SK-N-SH treated with all-trans-retinoic acid at 6 μM for 48 hours (cell line): Measurements from ENCODE around the gene TMEM132C.

Experiments used
- ATAC-seq: fragments of 200-7000 bp; cut with Tn5 transposase; 3 replicates; pipeline ENCODE4 v1.9.1; 2020; ENCODE audit warnings: mild to moderate bottlenecking, moderate library complexity
- ARNTL ChIP-seq: fragments of 450-650 bp; formaldehyde crosslinking; IDR thresholded peaks from 2 replicates; pipeline ENCODE4 v1.5.0; 2020; ENCODE audit warnings: low read depth, mild to moderate bottlenecking, moderate library complexity, borderline replicate concordance
- BACH2 ChIP-seq: fragments of 250-450 bp; sonication (Bioruptor Pico); IDR thresholded peaks from 2 replicates; pipeline ENCODE4 v1.9.0; 2021; ENCODE audit warnings: mild to moderate bottlenecking, borderline replicate concordance
- CSDC2 ChIP-seq: fragments of 250-450 bp; sonication (Bioruptor Pico); IDR thresholded peaks from 2 replicates; pipeline ENCODE4 v1.5.0; 2020; ENCODE audit warnings: mild to moderate bottlenecking, moderate library complexity
- ESRRG ChIP-seq: fragments of 250-450 bp; sonication (Bioruptor Pico); IDR thresholded peaks from 2 replicates; pipeline ENCODE4 v1.6.1; 2021; ENCODE audit warnings: mild to moderate bottlenecking
- GLIS3 ChIP-seq: fragments of 250-450 bp; sonication (Bioruptor Pico); IDR thresholded peaks from 2 replicates; pipeline ENCODE4 v1.5.0; 2020; ENCODE audit warnings: mild to moderate bottlenecking, moderate library complexity
- ISL1 ChIP-seq: fragments of 250-450 bp; sonication (Bioruptor Pico); IDR thresholded peaks from 2 replicates; pipeline ENCODE4 v2.1.2; 2022; ENCODE audit warnings: mild to moderate bottlenecking, moderate library complexity
- OSR1 ChIP-seq: fragments of 250-450 bp; sonication (Bioruptor Pico); IDR thresholded peaks from 2 replicates; pipeline ENCODE4 v1.8.0; 2022; ENCODE audit warnings: moderate library complexity, mild to moderate bottlenecking, inconsistent platforms
- RARB ChIP-seq: fragments of 250-450 bp; sonication (Bioruptor Pico); IDR thresholded peaks from 2 replicates; pipeline ENCODE4 v1.8.0; 2021; ENCODE audit warnings: mild to moderate bottlenecking, moderate library complexity
- SNAI2 ChIP-seq: fragments of 250-450 bp; sonication (Bioruptor Pico); IDR thresholded peaks from 2 replicates; pipeline ENCODE4 v1.5.0; 2020; ENCODE audit warnings: mild to moderate bottlenecking, moderate library complexity
- TCF4 ChIP-seq: fragments of 250-450 bp; sonication (Bioruptor Pico); IDR thresholded peaks from 2 replicates; pipeline ENCODE4 v1.8.0; 2021; ENCODE audit warnings: mild to moderate bottlenecking, moderate library complexity, borderline replicate concordance
- TOX ChIP-seq: fragments of 250-450 bp; sonication (Bioruptor Pico); IDR thresholded peaks from 2 replicates; pipeline ENCODE4 v1.8.0; 2021; ENCODE audit warnings: mild to moderate bottlenecking, moderate library complexity, borderline replicate concordance
- ZC3H10 ChIP-seq: fragments of 250-450 bp; sonication (Bioruptor Pico); IDR thresholded peaks from 2 replicates; pipeline ENCODE4 v1.5.1; 2021; ENCODE audit warnings: mild to moderate bottlenecking, moderate library complexity
- ZFP3 ChIP-seq: fragments of 250-450 bp; sonication (Bioruptor Pico); IDR thresholded peaks from 2 replicates; pipeline ENCODE4 v1.5.0; 2020; ENCODE audit warnings: mild to moderate bottlenecking, moderate library complexity
- ZFP30 ChIP-seq: fragments of 450-650 bp; formaldehyde crosslinking; IDR thresholded peaks from 2 replicates; pipeline ENCODE4 v1.5.0; 2022; ENCODE audit warnings: mild to moderate bottlenecking, moderate library complexity
- ZNF565 ChIP-seq: fragments of 450-650 bp; formaldehyde crosslinking; conservative IDR thresholded peaks from 2 replicates; pipeline ENCODE4 v1.5.0; 2020; ENCODE audit warnings: low read depth, mild to moderate bottlenecking, moderate library complexity
- ZNF70 ChIP-seq: fragments of 450-650 bp; formaldehyde crosslinking; IDR thresholded peaks from 2 replicates; pipeline ENCODE4 v1.5.0; 2020; ENCODE audit warnings: mild to moderate bottlenecking, moderate library complexity
- TF ChIP-seq, protein P1 (sequence below): fragments of 250-450 bp; sonication (Bioruptor Pico); IDR thresholded peaks from 2 replicates; pipeline ENCODE4 v1.5.1; 2020; ENCODE audit warnings: low read depth, mild to moderate bottlenecking, moderate library complexity
- TF ChIP-seq, protein P2 (sequence below): fragments of 250-450 bp; sonication (Bioruptor Pico); IDR thresholded peaks from 2 replicates; pipeline ENCODE4 v1.5.0; 2020; ENCODE audit warnings: mild to moderate bottlenecking, moderate library complexity
- TF ChIP-seq, protein P3 (sequence below): fragments of 250-450 bp; sonication (Bioruptor Pico); IDR thresholded peaks from 2 replicates; pipeline ENCODE4 v1.8.0; 2020; ENCODE audit warnings: mild to moderate bottlenecking, moderate library complexity, borderline replicate concordance

TMEM132C gene

DNA sequence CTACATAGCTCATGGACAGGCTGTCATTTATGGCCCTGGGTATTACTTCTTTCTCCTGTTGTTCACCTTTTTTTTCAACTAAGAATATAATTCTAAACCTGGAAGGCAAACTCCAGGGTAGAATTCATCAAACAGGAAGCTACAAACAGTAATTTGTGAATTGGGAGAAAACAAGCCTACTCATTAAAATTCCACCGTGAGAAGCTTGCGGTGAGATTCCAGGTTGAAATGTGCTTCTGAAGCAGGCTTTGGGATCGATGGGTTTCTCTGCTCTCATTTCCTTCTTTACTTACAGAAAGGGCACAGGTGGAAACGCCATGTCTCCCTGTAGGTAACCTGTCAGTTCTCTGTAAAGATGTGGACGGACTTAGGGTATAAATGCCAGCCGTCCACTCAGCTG lies 257.5 kb downstream of the TMEM132C start:
- no peak for ATAC-seq

GRCh38 chr12:128531170-128531569 lies 264.2 kb downstream of the TMEM132C start:
- TF ChIP-seq BACH2 (CRISPR knock-in tag) (no peak), ZNF565 (CRISPR knock-in tag) (no peak), ISL1 (CRISPR knock-in tag) (no peak)

More for the DNA sequence above, 257.5 kb downstream of the TMEM132C start:
- no peak for TF ChIP-seq ESRRG (CRISPR knock-in tag)
- no peak for TF ChIP-seq ARNTL (CRISPR knock-in tag)
- no peak for TF ChIP-seq ZFP30 (CRISPR knock-in tag)
- no peak for TF ChIP-seq ZFP3 (CRISPR knock-in tag)
- TF ChIP-seq, protein P1, sequence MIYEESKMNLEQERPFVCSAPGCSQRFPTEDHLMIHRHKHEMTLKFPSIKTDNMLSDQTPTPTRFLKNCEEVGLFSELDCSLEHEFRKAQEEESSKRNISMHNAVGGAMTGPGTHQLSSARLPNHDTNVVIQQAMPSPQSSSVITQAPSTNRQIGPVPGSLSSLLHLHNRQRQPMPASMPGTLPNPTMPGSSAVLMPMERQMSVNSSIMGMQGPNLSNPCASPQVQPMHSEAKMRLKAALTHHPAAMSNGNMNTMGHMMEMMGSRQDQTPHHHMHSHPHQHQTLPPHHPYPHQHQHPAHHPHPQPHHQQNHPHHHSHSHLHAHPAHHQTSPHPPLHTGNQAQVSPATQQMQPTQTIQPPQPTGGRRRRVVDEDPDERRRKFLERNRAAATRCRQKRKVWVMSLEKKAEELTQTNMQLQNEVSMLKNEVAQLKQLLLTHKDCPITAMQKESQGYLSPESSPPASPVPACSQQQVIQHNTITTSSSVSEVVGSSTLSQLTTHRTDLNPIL (CRISPR knock-in tag): no peak
- TF ChIP-seq TCF4 (CRISPR knock-in tag): no peak
- TF ChIP-seq, protein P2, sequence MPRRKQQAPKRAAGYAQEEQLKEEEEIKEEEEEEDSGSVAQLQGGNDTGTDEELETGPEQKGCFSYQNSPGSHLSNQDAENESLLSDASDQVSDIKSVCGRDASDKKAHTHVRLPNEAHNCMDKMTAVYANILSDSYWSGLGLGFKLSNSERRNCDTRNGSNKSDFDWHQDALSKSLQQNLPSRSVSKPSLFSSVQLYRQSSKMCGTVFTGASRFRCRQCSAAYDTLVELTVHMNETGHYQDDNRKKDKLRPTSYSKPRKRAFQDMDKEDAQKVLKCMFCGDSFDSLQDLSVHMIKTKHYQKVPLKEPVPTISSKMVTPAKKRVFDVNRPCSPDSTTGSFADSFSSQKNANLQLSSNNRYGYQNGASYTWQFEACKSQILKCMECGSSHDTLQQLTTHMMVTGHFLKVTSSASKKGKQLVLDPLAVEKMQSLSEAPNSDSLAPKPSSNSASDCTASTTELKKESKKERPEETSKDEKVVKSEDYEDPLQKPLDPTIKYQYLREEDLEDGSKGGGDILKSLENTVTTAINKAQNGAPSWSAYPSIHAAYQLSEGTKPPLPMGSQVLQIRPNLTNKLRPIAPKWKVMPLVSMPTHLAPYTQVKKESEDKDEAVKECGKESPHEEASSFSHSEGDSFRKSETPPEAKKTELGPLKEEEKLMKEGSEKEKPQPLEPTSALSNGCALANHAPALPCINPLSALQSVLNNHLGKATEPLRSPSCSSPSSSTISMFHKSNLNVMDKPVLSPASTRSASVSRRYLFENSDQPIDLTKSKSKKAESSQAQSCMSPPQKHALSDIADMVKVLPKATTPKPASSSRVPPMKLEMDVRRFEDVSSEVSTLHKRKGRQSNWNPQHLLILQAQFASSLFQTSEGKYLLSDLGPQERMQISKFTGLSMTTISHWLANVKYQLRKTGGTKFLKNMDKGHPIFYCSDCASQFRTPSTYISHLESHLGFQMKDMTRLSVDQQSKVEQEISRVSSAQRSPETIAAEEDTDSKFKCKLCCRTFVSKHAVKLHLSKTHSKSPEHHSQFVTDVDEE (CRISPR knock-in tag): no peak
- TF ChIP-seq BACH2 (CRISPR knock-in tag): no peak
- no peak for TF ChIP-seq TOX
- no peak for TF ChIP-seq SNAI2
- TF ChIP-seq, protein P3, sequence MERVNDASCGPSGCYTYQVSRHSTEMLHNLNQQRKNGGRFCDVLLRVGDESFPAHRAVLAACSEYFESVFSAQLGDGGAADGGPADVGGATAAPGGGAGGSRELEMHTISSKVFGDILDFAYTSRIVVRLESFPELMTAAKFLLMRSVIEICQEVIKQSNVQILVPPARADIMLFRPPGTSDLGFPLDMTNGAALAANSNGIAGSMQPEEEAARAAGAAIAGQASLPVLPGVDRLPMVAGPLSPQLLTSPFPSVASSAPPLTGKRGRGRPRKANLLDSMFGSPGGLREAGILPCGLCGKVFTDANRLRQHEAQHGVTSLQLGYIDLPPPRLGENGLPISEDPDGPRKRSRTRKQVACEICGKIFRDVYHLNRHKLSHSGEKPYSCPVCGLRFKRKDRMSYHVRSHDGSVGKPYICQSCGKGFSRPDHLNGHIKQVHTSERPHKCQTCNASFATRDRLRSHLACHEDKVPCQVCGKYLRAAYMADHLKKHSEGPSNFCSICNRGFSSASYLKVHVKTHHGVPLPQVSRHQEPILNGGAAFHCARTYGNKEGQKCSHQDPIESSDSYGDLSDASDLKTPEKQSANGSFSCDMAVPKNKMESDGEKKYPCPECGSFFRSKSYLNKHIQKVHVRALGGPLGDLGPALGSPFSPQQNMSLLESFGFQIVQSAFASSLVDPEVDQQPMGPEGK (CRISPR knock-in tag): no peak
- no peak for TF ChIP-seq OSR1 (CRISPR knock-in tag)
- TF ChIP-seq ZNF70: no peak
- no peak for TF ChIP-seq GLIS3 (CRISPR knock-in tag)
- TF ChIP-seq CSDC2 (CRISPR knock-in tag): no peak

GRCh38 chr12:128534906-128535305 lies 267.9 kb downstream of the TMEM132C start:
- ATAC-seq: no peak
- TF ChIP-seq, protein P3 (CRISPR knock-in tag): no peak
- TF ChIP-seq TOX (no peak), ZNF70 (no peak), ESRRG (CRISPR knock-in tag) (no peak), CSDC2 (CRISPR knock-in tag) (no peak), OSR1 (CRISPR knock-in tag) (no peak), ZC3H10 (CRISPR knock-in tag) (no peak)

More at GRCh38 chr12:128531170-128531569, 264.2 kb downstream of the TMEM132C start:
- no peak for ATAC-seq

GRCh38 chr12:128536810-128537209 lies 269.8 kb downstream of the TMEM132C start:
- TF ChIP-seq RARB: no peak
- TF ChIP-seq GLIS3 (CRISPR knock-in tag): no peak
- TF ChIP-seq, protein P3 (CRISPR knock-in tag): no peak
- no peak for ATAC-seq
